Measurements from ENCODE around the gene TMEM135. TPM values are rescaled to one million over a fixed set of nuclear protein-coding genes. Genes with fewer than 3 reads are reported as not detected.
"Not testable (repeated sequence)": the region's sequence is repeated elsewhere in the genome, so short reads cannot be mapped to it uniquely, and the experiment has no call there.

TMEM135 gene
- total RNA-seq, 1 experiment from 2014 or later, result 95.2 TPM

DNA sequence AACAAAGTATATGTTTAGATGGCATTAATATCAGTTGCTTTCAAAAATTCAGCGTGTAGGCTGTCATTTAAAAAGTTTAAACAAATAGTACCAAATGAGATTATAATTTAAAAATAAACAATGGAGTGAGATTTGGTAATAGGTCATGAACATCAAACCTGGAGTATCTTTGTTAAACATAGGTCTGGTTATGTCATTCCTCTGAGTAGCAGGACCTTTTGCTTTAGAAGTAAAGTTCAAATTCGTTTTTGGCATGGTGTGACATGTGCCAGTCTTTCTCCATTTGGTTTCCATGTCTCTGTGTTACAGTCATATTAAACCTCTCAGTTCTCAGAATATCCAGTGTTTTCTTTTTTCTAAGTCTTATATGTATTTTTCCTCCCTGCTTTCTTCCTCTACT, 242.4 kb downstream of the TMEM135 start:
- H3K27me3 ChIP-seq (replicated peaks; ENCODE audit: control insufficient read depth, insufficient read depth, low read length), result no peaks in the 10 kb centered on the region
- TF ChIP-seq, protein P1, sequence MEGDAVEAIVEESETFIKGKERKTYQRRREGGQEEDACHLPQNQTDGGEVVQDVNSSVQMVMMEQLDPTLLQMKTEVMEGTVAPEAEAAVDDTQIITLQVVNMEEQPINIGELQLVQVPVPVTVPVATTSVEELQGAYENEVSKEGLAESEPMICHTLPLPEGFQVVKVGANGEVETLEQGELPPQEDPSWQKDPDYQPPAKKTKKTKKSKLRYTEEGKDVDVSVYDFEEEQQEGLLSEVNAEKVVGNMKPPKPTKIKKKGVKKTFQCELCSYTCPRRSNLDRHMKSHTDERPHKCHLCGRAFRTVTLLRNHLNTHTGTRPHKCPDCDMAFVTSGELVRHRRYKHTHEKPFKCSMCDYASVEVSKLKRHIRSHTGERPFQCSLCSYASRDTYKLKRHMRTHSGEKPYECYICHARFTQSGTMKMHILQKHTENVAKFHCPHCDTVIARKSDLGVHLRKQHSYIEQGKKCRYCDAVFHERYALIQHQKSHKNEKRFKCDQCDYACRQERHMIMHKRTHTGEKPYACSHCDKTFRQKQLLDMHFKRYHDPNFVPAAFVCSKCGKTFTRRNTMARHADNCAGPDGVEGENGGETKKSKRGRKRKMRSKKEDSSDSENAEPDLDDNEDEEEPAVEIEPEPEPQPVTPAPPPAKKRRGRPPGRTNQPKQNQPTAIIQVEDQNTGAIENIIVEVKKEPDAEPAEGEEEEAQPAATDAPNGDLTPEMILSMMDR (IDR thresholded peaks at IDR 0.05; ENCODE audit: insufficient read depth in 1 of 2, low read depth in 1 of 2, low read length in 1 of 2, severe bottlenecking in 1 of 2, unreplicated experiment in 1 of 2), result no peak
- Mint-ChIP-seq H3K36me3 (ENCODE audit: insufficient read depth, unreplicated experiment) (no peaks in the 10 kb centered on the region), H3K27me3 (ENCODE audit: insufficient read depth, unreplicated experiment) (no peaks in the 10 kb centered on the region), H3K4me1 (ENCODE audit: low read depth, unreplicated experiment) (peaks cover 5% of the 10 kb centered on the region), H3K4me3 (ENCODE audit: unreplicated experiment) (no peak overlapping the region), H3K9me3 (ENCODE audit: unreplicated experiment) (no peaks in the 10 kb centered on the region), H3K27ac (ENCODE audit: unreplicated experiment) (no peak overlapping the region)
- DNase-seq, result no peak
- no peaks in the 10 kb centered on the region for H3K36me3 ChIP-seq (ENCODE audit: control insufficient read depth, insufficient read depth, low read length)
- CTCF ChIA-PET, result no interaction called here
- POLR2A ChIA-PET, result no interaction called here
- intact Hi-C loops (cut with micrococcal nuclease; ENCODE audit: unreplicated experiment), result no loop called here
- H3K4me3 ChIP-seq (ENCODE audit: low read depth, low read length), result no peak overlapping the region
- BruUV-seq (replicated peaks), result no TSS peak
- no peaks in the 10 kb centered on the region for H3K9me3 ChIP-seq
- H3K4me1 ChIP-seq, result 0 out of 2 replicates have a peak, but pooled peaks cover 7% of the 10 kb centered on the region

DNA sequence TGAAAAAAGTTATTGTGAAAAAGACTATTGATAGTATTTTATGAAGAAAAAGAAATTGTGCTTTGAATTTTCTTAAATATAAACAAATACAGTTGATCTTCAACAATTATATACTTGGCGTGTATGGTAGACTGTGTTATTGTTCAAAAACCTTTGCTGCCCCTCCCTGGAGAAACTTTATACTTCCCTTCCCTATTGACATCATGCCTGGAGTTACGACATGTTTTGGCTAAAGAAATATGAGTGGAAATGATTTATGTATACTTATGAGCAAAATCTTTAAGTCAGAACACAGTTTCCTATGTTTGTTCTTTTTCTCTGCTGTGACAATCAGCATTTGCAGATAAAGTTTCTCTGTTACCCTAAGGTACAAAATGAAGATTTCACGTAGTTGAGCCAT, 243.8 kb downstream of the TMEM135 start:
- Histone ChIP-seq H3K4me3 (ENCODE audit: low read depth, low read length) (no peak overlapping the region), H3K9me3 (no peaks in the 10 kb centered on the region), H3K4me1 (0 out of 2 replicates have a peak, but pooled peaks cover 7% of the 10 kb centered on the region), H3K36me3 (ENCODE audit: control insufficient read depth, insufficient read depth, low read length) (no peaks in the 10 kb centered on the region), H3K27me3 (replicated peaks; ENCODE audit: control insufficient read depth, insufficient read depth, low read length) (no peaks in the 10 kb centered on the region)
- no peaks in the 10 kb centered on the region for H3K9me3 Mint-ChIP-seq (ENCODE audit: unreplicated experiment)
- H3K36me3 Mint-ChIP-seq (ENCODE audit: insufficient read depth, unreplicated experiment), result peaks cover 12% of the 10 kb centered on the region
- peaks cover 5% of the 10 kb centered on the region for H3K4me1 Mint-ChIP-seq (ENCODE audit: low read depth, unreplicated experiment)
- intact Hi-C loops (cut with micrococcal nuclease; ENCODE audit: unreplicated experiment), result loop anchor here (1.0 kb wide), 1 partner anchor 185 kb away; no protein-coding TSS in a partner anchor
- no peak overlapping the region for H3K27ac Mint-ChIP-seq (ENCODE audit: unreplicated experiment)
- peak in 1 of 2 experiments; percentile 39 for DNase-seq
- no TSS peak for BruUV-seq (replicated peaks)
- CTCF ChIA-PET, result no interaction called here
- no peak overlapping the region for H3K4me3 Mint-ChIP-seq (ENCODE audit: unreplicated experiment)
- H3K27me3 Mint-ChIP-seq (ENCODE audit: insufficient read depth, unreplicated experiment), result no peaks in the 10 kb centered on the region
- POLR2A ChIA-PET, result interaction anchor here (0.5 kb wide), 1 partner anchor 328 kb away, joined by 3 read pairs; no protein-coding TSS in a partner anchor
- TF ChIP-seq, protein P1 (IDR thresholded peaks at IDR 0.05; ENCODE audit: insufficient read depth in 1 of 2, low read depth in 1 of 2, low read length in 1 of 2, severe bottlenecking in 1 of 2, unreplicated experiment in 1 of 2), result no peak

- CTCF ChIA-PET, result no interaction called here
Observed at GRCh38 chr11:87284306-87284705, 246.6 kb downstream of the TMEM135 start.

DNA sequence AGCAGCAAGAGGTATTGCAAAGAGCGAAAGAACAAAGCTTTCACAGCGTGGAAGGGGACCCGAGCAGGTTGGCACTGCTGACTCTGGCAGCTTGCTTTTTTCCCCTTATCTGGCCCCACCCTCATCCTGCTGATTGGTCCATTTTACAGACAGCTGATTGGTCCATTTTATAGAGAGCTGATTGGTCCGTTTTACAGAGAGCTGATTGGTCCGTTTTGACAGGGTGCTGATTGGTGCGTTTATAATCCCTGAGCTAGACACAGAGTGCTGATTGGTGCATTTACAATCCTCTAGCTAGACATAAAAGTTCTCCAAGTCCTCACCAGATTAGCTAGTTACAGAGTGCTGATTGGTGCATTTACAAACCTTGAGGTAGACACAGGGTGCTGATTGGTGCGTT, 247.9 kb downstream of the TMEM135 start:
- H3K4me1 Mint-ChIP-seq (ENCODE audit: low read depth, unreplicated experiment); POLR2A ChIA-PET; DNase-seq; H3K4me1 ChIP-seq; H3K4me3 ChIP-seq (ENCODE audit: low read depth, low read length); H3K27me3 Mint-ChIP-seq (ENCODE audit: insufficient read depth, unreplicated experiment); H3K36me3 ChIP-seq (ENCODE audit: control insufficient read depth, insufficient read depth, low read length); H3K9me3 Mint-ChIP-seq (ENCODE audit: unreplicated experiment); H3K4me3 Mint-ChIP-seq (ENCODE audit: unreplicated experiment); H3K27ac Mint-ChIP-seq (ENCODE audit: unreplicated experiment); BruUV-seq (replicated peaks); intact Hi-C loops (cut with micrococcal nuclease; ENCODE audit: unreplicated experiment); H3K27me3 ChIP-seq (replicated peaks; ENCODE audit: control insufficient read depth, insufficient read depth, low read length); H3K9me3 ChIP-seq: not testable (repeated sequence)
- CTCF ChIA-PET, result interaction anchor here (1.6 kb wide), 1 partner anchor 347 kb away, joined by 4 read pairs; no protein-coding TSS in a partner anchor
- peaks cover 12% of the 10 kb centered on the region for H3K36me3 Mint-ChIP-seq (ENCODE audit: insufficient read depth, unreplicated experiment)

More at GRCh38 chr11:87284306-87284705, 246.6 kb downstream of the TMEM135 start:
- intact Hi-C loops (cut with micrococcal nuclease; ENCODE audit: unreplicated experiment), result no loop called here
- H3K9me3 ChIP-seq, result 0 out of 2 replicates have a peak, but pooled peaks cover 7% of the 10 kb centered on the region
- POLR2A ChIA-PET, result no interaction called here
- H3K4me3 Mint-ChIP-seq (ENCODE audit: unreplicated experiment), result no peak overlapping the region
- no peak overlapping the region for H3K4me3 ChIP-seq (ENCODE audit: low read depth, low read length)
- H3K27me3 ChIP-seq (replicated peaks; ENCODE audit: control insufficient read depth, insufficient read depth, low read length), result no peaks in the 10 kb centered on the region
- H3K9me3 Mint-ChIP-seq (ENCODE audit: unreplicated experiment), result no peaks in the 10 kb centered on the region
- no TSS peak for BruUV-seq (replicated peaks)
- no peaks in the 10 kb centered on the region for H3K36me3 ChIP-seq (ENCODE audit: control insufficient read depth, insufficient read depth, low read length)
- no peak overlapping the region for H3K27ac Mint-ChIP-seq (ENCODE audit: unreplicated experiment)
- no peaks in the 10 kb centered on the region for H3K27me3 Mint-ChIP-seq (ENCODE audit: insufficient read depth, unreplicated experiment)
- 0 out of 2 replicates have a peak, but pooled peaks cover 7% of the 10 kb centered on the region for H3K4me1 ChIP-seq
- no peak for DNase-seq
- peaks cover 5% of the 10 kb centered on the region for H3K4me1 Mint-ChIP-seq (ENCODE audit: low read depth, unreplicated experiment)
- peaks cover 12% of the 10 kb centered on the region for H3K36me3 Mint-ChIP-seq (ENCODE audit: insufficient read depth, unreplicated experiment)
- TF ChIP-seq, protein P1 (IDR thresholded peaks at IDR 0.05; ENCODE audit: insufficient read depth in 1 of 2, low read depth in 1 of 2, low read length in 1 of 2, severe bottlenecking in 1 of 2, unreplicated experiment in 1 of 2), result no peak
